Tibial nerve (tissue), 4 donors: ENCODE measurements around the gene PPIA. TPM values are rescaled to one million over a fixed set of nuclear protein-coding genes. Genes with fewer than 3 reads are reported as not detected.

ENCODE experiments used
- DNase-seq, 2 donors: peaks; one replicate each; pipeline ENCODE4 v3.0.0-alpha.2; 2019; ENCODE audit warnings: low spot score in 2 of 2
- H3K27ac ChIP-seq, 4 donors: fragments of 200-600 bp; sonication (generic) in 3 of 4; one replicate each; pipeline ENCODE4 v1.5.1; 2017 to 2019; ENCODE audit warnings: mild to moderate bottlenecking in 1 of 4
- H3K27me3 ChIP-seq, 2 donors: fragments of 200-600 bp; sonication (generic) in 1 of 2; one replicate each; pipeline versions ENCODE4 v1.5.1 to v1.6.0; 2017 to 2019
- H3K36me3 ChIP-seq, 3 donors: fragments of 200-600 bp; sonication (generic); one replicate each; pipeline ENCODE4 v1.5.1; 2018 to 2019
- H3K4me1 ChIP-seq, 4 donors: fragments of 200-600 bp; sonication (generic) in 3 of 4; one replicate each; pipeline ENCODE4 v1.5.1; 2017 to 2019
- H3K4me3 ChIP-seq, 4 donors: fragments of 200-600 bp; sonication (generic) in 3 of 4; one replicate each; pipeline ENCODE4 v1.5.1; 2017 to 2019; ENCODE audit warnings: mild to moderate bottlenecking in 1 of 4, moderate library complexity in 1 of 4
- H3K9me3 ChIP-seq, 4 donors: fragments of 200-600 bp; sonication (generic) in 3 of 4; one replicate each; pipeline ENCODE4 v1.5.1; 2017 to 2019
- EP300 ChIP-seq, 2 donors: sonication (generic); formaldehyde crosslinking; IDR thresholded peaks; one replicate each; pipeline ENCODE4 v1.6.1; 2017; ENCODE audit warnings: antibody characterized with exemption in 2 of 2, mild to moderate bottlenecking in 1 of 2
- POLR2A ChIP-seq, 2 donors: fragments of 450-650 bp; IDR thresholded peaks; one replicate each; pipeline ENCODE4 v1.6.1; 2017; ENCODE audit warnings: antibody characterized with exemption in 2 of 2, mild to moderate bottlenecking in 2 of 2, moderate library complexity in 2 of 2
- WGBS, 2 donors: methylation state at CpG; one replicate each; pipeline ENCODE4 v1.1.5; 2018; 5-methylcytosine and 5-hydroxymethylcytosine counted together
- total RNA-seq, 4 donors: library from RNA; depleted of rRNA; stranded (reverse); fragments of >200 nt; gene quantifications; one replicate each; pipeline ENCODE4 v1.1.0, GENCODE V29; 2016
- TF ChIP-seq, protein P1 (sequence below), 5 experiments: fragments of 200-600 bp in 3 of 5; fragments of 450-650 bp in 2 of 5; sonication (generic) in 3 of 5; IDR thresholded peaks; one replicate each; pipeline ENCODE4 v1.5.1; 2016 to 2019; ENCODE audit warnings: antibody characterized with exemption in 5 of 5, mild to moderate bottlenecking in 3 of 5, moderate library complexity in 2 of 5

The PPIA gene
- total RNA-seq, 4 donors from 2014 or later, result 803 to 1,127 (median 967) TPM

DNA sequence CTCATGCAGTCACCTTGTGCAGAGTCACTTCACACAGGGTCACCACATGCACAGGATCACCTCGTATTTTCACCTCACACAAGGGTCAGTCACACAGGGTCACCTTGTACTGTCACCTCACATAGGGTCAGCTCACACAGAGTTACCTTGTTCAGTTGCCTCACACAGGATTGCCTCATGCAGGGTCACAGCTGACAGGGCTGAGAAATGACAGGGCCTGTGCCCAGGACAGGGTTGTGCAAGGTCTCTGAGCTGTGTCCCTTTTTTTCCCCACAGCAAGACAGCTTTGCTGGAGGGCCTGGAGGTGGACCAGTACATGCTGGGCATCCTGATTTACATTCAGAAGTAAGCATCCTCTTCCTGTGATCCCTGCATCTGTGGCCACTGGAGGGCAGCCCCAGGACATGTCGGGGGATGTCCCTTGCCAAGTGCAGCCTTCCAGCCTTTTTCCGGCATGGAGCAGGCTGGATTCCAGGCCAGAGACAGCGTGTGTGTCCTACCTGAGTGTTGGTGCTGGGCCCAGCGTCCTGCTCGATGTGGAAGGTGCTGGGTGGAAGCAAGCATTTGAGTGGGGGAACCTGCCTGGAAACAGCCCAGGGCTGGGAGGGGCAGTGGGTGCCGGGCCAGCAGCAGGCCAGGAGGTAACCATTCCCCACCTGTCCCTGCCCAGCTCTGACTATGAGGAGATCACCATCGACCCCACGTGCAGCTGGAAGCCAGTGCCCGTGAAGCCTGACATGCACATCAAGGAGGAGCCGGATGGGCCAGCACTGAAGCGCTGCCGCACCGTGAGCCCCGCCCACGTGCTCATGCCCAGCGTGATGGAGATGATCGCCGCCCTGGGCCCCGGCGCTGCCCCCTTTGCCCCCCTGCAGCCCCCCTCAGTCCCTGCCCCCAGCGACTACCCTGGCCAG is 31.6 kb upstream of the PPIA start:
- Histone ChIP-seq H3K9me3 (no peaks in the 10 kb centered on the region), H3K36me3 (peaks cover 12 to 81% (median 35%) of the 10 kb centered on the region in 3 donors)
- TF ChIP-seq, protein P1, sequence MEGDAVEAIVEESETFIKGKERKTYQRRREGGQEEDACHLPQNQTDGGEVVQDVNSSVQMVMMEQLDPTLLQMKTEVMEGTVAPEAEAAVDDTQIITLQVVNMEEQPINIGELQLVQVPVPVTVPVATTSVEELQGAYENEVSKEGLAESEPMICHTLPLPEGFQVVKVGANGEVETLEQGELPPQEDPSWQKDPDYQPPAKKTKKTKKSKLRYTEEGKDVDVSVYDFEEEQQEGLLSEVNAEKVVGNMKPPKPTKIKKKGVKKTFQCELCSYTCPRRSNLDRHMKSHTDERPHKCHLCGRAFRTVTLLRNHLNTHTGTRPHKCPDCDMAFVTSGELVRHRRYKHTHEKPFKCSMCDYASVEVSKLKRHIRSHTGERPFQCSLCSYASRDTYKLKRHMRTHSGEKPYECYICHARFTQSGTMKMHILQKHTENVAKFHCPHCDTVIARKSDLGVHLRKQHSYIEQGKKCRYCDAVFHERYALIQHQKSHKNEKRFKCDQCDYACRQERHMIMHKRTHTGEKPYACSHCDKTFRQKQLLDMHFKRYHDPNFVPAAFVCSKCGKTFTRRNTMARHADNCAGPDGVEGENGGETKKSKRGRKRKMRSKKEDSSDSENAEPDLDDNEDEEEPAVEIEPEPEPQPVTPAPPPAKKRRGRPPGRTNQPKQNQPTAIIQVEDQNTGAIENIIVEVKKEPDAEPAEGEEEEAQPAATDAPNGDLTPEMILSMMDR (IDR thresholded peaks at IDR 0.05), result no peak
- TF ChIP-seq POLR2A (IDR thresholded peaks at IDR 0.05) (no peak), EP300 (IDR thresholded peaks at IDR 0.05) (no peak)

DNA sequence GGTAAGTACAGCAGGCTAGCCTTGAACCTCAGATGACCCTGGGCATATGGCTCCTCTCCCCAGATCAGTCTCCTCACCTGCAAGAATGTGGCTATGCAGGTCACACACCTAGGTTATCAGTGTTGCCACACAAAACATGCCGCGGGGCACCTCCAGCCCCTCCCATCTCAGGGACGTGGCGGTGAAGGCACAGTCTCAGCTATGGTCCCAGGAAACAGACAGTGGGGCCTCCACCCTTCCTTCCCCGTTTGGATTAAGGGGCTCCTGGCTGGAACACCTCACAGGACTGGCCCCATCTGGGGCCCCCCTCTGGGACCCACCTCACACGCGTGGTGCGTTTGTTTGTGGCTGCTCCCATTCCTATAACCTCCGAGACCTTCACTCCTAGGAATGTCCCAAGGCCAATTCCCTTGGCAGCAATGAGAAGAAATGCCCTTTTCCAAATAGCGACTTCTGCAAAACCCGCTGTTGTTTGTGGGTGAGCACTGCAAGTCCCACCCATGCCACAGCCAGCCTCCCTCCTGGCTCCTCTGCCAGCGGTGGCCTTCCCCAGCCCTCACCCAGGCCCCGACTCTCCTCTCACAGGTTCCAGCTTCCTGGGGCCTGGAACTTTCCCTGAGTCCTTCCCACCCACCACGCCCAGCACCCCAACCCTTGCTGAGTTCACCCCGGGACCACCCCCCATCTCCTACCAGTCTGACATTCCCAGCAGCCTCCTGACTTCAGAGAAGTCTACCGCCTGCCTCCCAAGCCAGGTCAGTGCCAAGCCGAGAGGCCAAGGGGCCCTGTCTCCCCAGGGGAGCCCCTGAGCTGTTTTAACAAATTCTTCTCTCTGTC is 30.7 kb upstream of the PPIA start:
- DNase-seq, result no peak
- 88 to 93% methylated on average over 12 to 17 of the region's 17 CpGs for WGBS, 2 donors
- no peak overlapping the region for H3K27ac ChIP-seq
- TF ChIP-seq EP300 (IDR thresholded peaks at IDR 0.05) (no peak), POLR2A (IDR thresholded peaks at IDR 0.05) (no peak)
- TF ChIP-seq, protein P1 (IDR thresholded peaks at IDR 0.05), result no peak
- H3K4me3 ChIP-seq, result no peak overlapping the region
- no peaks in the 10 kb centered on the region for H3K27me3 ChIP-seq
- H3K4me1 ChIP-seq, result peaks cover 0 to 47% (median 21%) of the 10 kb centered on the region in 4 donors
- H3K9me3 ChIP-seq, result no peaks in the 10 kb centered on the region
- H3K36me3 ChIP-seq, result peaks cover 12 to 72% (median 30%) of the 10 kb centered on the region in 3 donors

More for the DNA sequence above, 31.6 kb upstream of the PPIA start:
- no peak overlapping the region for H3K27ac ChIP-seq
- DNase-seq, result no peak
- WGBS, 2 donors, result 76 to 92% methylated on average over 6 to 12 of the region's 22 CpGs
- H3K4me1 ChIP-seq, result peaks cover 0 to 39% (median 17%) of the 10 kb centered on the region in 4 donors
- H3K27me3 ChIP-seq, result no peaks in the 10 kb centered on the region
- H3K4me3 ChIP-seq, result no peak overlapping the region

DNA sequence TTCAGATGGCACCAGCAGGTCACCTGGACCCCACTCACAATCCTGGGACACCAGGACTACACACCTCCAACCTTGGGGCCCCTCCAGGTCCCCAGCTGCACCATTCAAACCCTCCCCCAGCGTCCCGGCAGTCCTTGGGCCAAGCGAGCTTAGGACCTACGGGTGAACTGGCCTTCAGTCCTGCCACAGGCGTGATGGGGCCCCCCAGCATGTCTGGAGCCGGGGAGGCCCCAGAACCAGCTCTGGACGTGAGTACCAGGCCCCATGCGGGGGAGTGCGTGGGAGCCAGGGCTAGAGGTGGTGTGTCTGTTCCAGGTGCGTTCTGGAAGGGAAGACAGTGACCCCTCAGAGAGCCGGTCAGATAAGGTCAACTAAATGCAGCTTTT is 30.1 kb upstream of the PPIA start:
- H3K36me3 ChIP-seq, result peaks cover 12 to 66% (median 27%) of the 10 kb centered on the region in 3 donors
- H3K27ac ChIP-seq, result no peak overlapping the region
- WGBS, 2 donors, result 81 to 85% methylated on average over 11 of the region's 11 CpGs
- DNase-seq, result no peak
- no peak overlapping the region for H3K4me3 ChIP-seq
- H3K4me1 ChIP-seq, result peaks cover 0 to 48% (median 22%) of the 10 kb centered on the region in 4 donors
- TF ChIP-seq EP300 (IDR thresholded peaks at IDR 0.05), result no peak
- TF ChIP-seq POLR2A (IDR thresholded peaks at IDR 0.05), result no peak
- TF ChIP-seq, protein P1 (IDR thresholded peaks at IDR 0.05), result no peak
- H3K9me3 ChIP-seq, result no peaks in the 10 kb centered on the region
- H3K27me3 ChIP-seq, result no peaks in the 10 kb centered on the region

DNA sequence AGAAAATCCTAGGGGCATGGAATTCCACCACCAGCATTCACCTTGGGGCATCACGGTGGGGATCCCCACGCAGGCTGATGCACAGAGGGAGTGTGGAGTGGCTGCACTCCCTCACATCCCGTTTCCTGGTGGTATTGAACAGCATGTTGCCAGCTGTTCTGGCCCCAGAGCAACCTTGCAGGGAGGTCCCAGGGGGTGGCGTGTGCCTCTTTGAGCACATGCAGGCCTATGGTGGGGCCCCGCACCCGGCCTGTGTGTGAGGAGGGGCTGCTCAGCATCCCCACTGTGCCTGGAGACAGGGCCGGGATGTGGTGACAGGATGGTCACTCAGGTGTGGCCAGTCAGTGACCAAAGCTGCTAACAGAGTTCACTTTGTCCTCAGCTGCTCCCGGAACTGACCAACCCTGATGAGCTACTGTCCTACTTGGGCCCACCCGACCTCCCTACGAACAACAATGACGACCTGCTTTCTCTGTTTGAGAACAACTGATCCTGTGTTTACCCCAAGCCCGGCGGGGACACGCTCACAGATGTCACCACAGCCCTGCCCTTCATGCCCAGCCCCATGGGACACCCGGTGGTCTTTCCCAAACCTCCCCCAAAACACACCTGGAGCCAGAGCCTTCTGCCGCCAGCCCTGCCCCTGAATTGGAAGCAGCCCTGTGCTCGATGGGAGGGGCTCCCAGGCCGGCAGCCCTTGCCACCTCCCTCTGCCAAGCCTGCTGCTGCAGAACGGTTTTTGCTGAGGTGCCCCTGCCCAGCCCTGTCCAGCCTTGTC is 29.2 kb upstream of the PPIA start:
- Histone ChIP-seq H3K27ac (peak overlapping the region in 2 of 4 donors; percentile 75 to 79), H3K9me3 (no peaks in the 10 kb centered on the region)
- TF ChIP-seq EP300 (IDR thresholded peaks at IDR 0.05) (no peak), POLR2A (IDR thresholded peaks at IDR 0.05) (no peak)
- TF ChIP-seq, protein P1 (IDR thresholded peaks at IDR 0.05), result no peak

More for the DNA sequence above, 29.2 kb upstream of the PPIA start:
- no peak for DNase-seq
- H3K27me3 ChIP-seq, result no peaks in the 10 kb centered on the region
- peaks cover 0 to 41% (median 22%) of the 10 kb centered on the region in 4 donors for H3K4me1 ChIP-seq
- peaks cover 12 to 57% (median 23%) of the 10 kb centered on the region in 3 donors for H3K36me3 ChIP-seq
- 58 to 65% methylated on average over 15 to 19 of the region's 19 CpGs for WGBS, 2 donors
- H3K4me3 ChIP-seq, result no peak overlapping the region
